SW 1271 (cell line): ENCODE measurements around the gene PHF19.

ENCODE experiments used
- DNase-seq, 2 experiments: peaks; one replicate each; lab custom pipeline; 2025; lab: John Stamatoyannopoulos, UW

PHF19 gene

GRCh38 chr9:120873512-120873911 is 3.5 kb downstream of the PHF19 start:
- DNase-seq: no peak

GRCh38 chr9:120872791-120873502 is 4.0 kb downstream of the PHF19 start:
- no peak for DNase-seq

- no peak for DNase-seq
Observed at GRCh38 chr9:120870206-120870605, 6.8 kb downstream of the PHF19 start.

GRCh38 chr9:120869726-120870125 is 7.3 kb downstream of the PHF19 start:
- DNase-seq: no peak

- no peak for DNase-seq
Observed at GRCh38 chr9:120869360-120869687, 7.7 kb downstream of the PHF19 start.

GRCh38 chr9:120868676-120869359 is 8.2 kb downstream of the PHF19 start:
- peak; percentile 78 to 84 for DNase-seq

- DNase-seq: no peak
Observed at GRCh38 chr9:120868339-120868675, 8.7 kb downstream of the PHF19 start.

- DNase-seq: no peak
Observed at GRCh38 chr9:120867676-120868338, 9.2 kb downstream of the PHF19 start.

GRCh38 chr9:120866651-120867050 is 10.3 kb downstream of the PHF19 start:
- no peak for DNase-seq

- DNase-seq: no peak
Observed at GRCh38 chr9:120865809-120866208, 11.2 kb downstream of the PHF19 start.

GRCh38 chr9:120865176-120865575 is 11.8 kb downstream of the PHF19 start:
- DNase-seq: no peak

GRCh38 chr9:120864719-120865118 is 12.3 kb downstream of the PHF19 start:
- no peak for DNase-seq

- DNase-seq: no peak
Observed at GRCh38 chr9:120863833-120864232, 13.2 kb downstream of the PHF19 start.

GRCh38 chr9:120862452-120862851 is 14.5 kb downstream of the PHF19 start:
- DNase-seq: no peak

GRCh38 chr9:120861935-120862334 is 15.1 kb downstream of the PHF19 start:
- DNase-seq: no peak

GRCh38 chr9:120860083-120860482 is 16.9 kb downstream of the PHF19 start:
- DNase-seq: no peak

- DNase-seq: no peak
Observed at GRCh38 chr9:120859361-120859760, 17.6 kb downstream of the PHF19 start.

- no peak for DNase-seq
Observed at GRCh38 chr9:120857902-120858301, 19.1 kb downstream of the PHF19 start.

- no peak for DNase-seq
Observed at GRCh38 chr9:120857481-120857880, 19.5 kb downstream of the PHF19 start.

GRCh38 chr9:120856700-120857099 is 20.3 kb downstream of the PHF19 start:
- DNase-seq: no peak

- DNase-seq: no peak
Observed at GRCh38 chr9:120855827-120856670, 20.9 kb downstream of the PHF19 start.

- DNase-seq: no peak
Observed at GRCh38 chr9:120854596-120855327, 22.2 kb downstream of the PHF19 start.
